Measurements from ENCODE around the gene HS1BP3. TPM values are rescaled to one million over a fixed set of nuclear protein-coding genes. Genes with fewer than 3 reads are reported as not detected.

The HS1BP3 gene
- total RNA-seq, 1 donor from 2014 or later, result 10.0 TPM

GRCh38 chr2:20649576-20649975, 1.3 kb downstream of the HS1BP3 start:
- Mint-ChIP-seq H3K4me3 (peak overlapping the region; percentile 84), H3K4me1 (peaks cover 44% of the 10 kb centered on the region), H3K27me3 (ENCODE audit: insufficient read depth, low read depth) (peaks cover 14% of the 10 kb centered on the region), H3K27ac (no peak overlapping the region), H3K36me3 (peaks cover 5% of the 10 kb centered on the region), H3K9me3 (no peaks in the 10 kb centered on the region)
- H3K9me3 ChIP-seq (ENCODE audit: low read depth), result no peaks in the 10 kb centered on the region
- no peak overlapping the region for H3K4me2 ChIP-seq
- H3K79me2 ChIP-seq (ENCODE audit: low read depth), result no peaks in the 10 kb centered on the region
- H3K27me3 ChIP-seq, result peaks cover 19% of the 10 kb centered on the region
- H3K9ac ChIP-seq, result no peak overlapping the region
- no peaks in the 10 kb centered on the region for H4K20me1 ChIP-seq (ENCODE audit: low read depth)
- no peaks in the 10 kb centered on the region for H3K36me3 ChIP-seq
- no peaks in the 10 kb centered on the region for H3F3A ChIP-seq (ENCODE audit: low read depth)
- no peaks in the 10 kb centered on the region for H3K4me1 ChIP-seq
- H3K4me3 ChIP-seq, result no peak overlapping the region
- H3K27ac ChIP-seq, result no peak overlapping the region
- no peak for TF ChIP-seq CTCF (IDR thresholded peaks at IDR 0.05)
- TF ChIP-seq EZH2phosphoT487 (IDR thresholded peaks at IDR 0.05), result no peak
- no peak for TF ChIP-seq EZH2 (IDR thresholded peaks at IDR 0.05)
- no peak for DNase-seq (ENCODE audit: low spot score)
- no peak overlapping the region for H2AFZ ChIP-seq (replicated peaks)

- no peak overlapping the region for H3K4me3 ChIP-seq
- peak overlapping the region; percentile 20 for H3K4me3 Mint-ChIP-seq
Observed at GRCh38 chr2:20648831-20649230, 2.1 kb downstream of the HS1BP3 start.

GRCh38 chr2:20648206-20648605, 2.7 kb downstream of the HS1BP3 start:
- H3K9me3 Mint-ChIP-seq, result no peaks in the 10 kb centered on the region
- peaks cover 20% of the 10 kb centered on the region for H3K27me3 Mint-ChIP-seq (ENCODE audit: insufficient read depth, low read depth)
- no peak overlapping the region for H3K27ac Mint-ChIP-seq
- H3K27me3 ChIP-seq, result peaks cover 19% of the 10 kb centered on the region
- no peaks in the 10 kb centered on the region for H3K4me1 ChIP-seq
- H3K79me2 ChIP-seq (ENCODE audit: low read depth), result no peaks in the 10 kb centered on the region
- H3K4me2 ChIP-seq, result no peak overlapping the region
- no peak for TF ChIP-seq EZH2 (IDR thresholded peaks at IDR 0.05)
- no peak for TF ChIP-seq CTCF (IDR thresholded peaks at IDR 0.05)
- TF ChIP-seq EZH2phosphoT487 (IDR thresholded peaks at IDR 0.05), result no peak
- no peak for DNase-seq (ENCODE audit: low spot score)
- H3K9ac ChIP-seq, result no peak overlapping the region
- no peak overlapping the region for H3K27ac ChIP-seq
- H4K20me1 ChIP-seq (ENCODE audit: low read depth), result no peaks in the 10 kb centered on the region
- H2AFZ ChIP-seq (replicated peaks), result no peak overlapping the region
- no peaks in the 10 kb centered on the region for H3K9me3 ChIP-seq (ENCODE audit: low read depth)
- H3K36me3 ChIP-seq, result no peaks in the 10 kb centered on the region
- peaks cover 50% of the 10 kb centered on the region for H3K4me1 Mint-ChIP-seq
- no peak overlapping the region for H3K4me3 Mint-ChIP-seq
- H3K36me3 Mint-ChIP-seq, result peaks cover 11% of the 10 kb centered on the region
- H3K4me3 ChIP-seq, result no peak overlapping the region
- H3F3A ChIP-seq (ENCODE audit: low read depth), result no peaks in the 10 kb centered on the region

More at GRCh38 chr2:20648831-20649230, 2.1 kb downstream of the HS1BP3 start:
- Histone ChIP-seq H2AFZ (replicated peaks) (no peak overlapping the region), H3K9me3 (ENCODE audit: low read depth) (no peaks in the 10 kb centered on the region), H3K27me3 (peaks cover 19% of the 10 kb centered on the region), H3K79me2 (ENCODE audit: low read depth) (no peaks in the 10 kb centered on the region), H3K36me3 (no peaks in the 10 kb centered on the region), H3F3A (ENCODE audit: low read depth) (no peaks in the 10 kb centered on the region), H3K4me2 (no peak overlapping the region), H3K4me1 (no peaks in the 10 kb centered on the region), H3K27ac (no peak overlapping the region), H4K20me1 (ENCODE audit: low read depth) (no peaks in the 10 kb centered on the region), H3K9ac (no peak overlapping the region)
- H3K4me1 Mint-ChIP-seq, result peaks cover 48% of the 10 kb centered on the region
- no peak for DNase-seq (ENCODE audit: low spot score)
- H3K9me3 Mint-ChIP-seq, result no peaks in the 10 kb centered on the region
- H3K36me3 Mint-ChIP-seq, result peaks cover 11% of the 10 kb centered on the region
- H3K27me3 Mint-ChIP-seq (ENCODE audit: insufficient read depth, low read depth), result peaks cover 20% of the 10 kb centered on the region
- H3K27ac Mint-ChIP-seq, result peak overlapping the region; percentile 57
- TF ChIP-seq EZH2phosphoT487 (IDR thresholded peaks at IDR 0.05) (no peak), CTCF (IDR thresholded peaks at IDR 0.05) (no peak), EZH2 (IDR thresholded peaks at IDR 0.05) (no peak)

Data from neural progenitor cell (in vitro differentiated cells).